Measurements from ENCODE around the gene KIF27. TPM values are rescaled to one million over a fixed set of nuclear protein-coding genes. Genes with fewer than 3 reads are reported as not detected.

The KIF27 gene
- total RNA-seq, 4 donors from 2014 or later = 1.6 to 4.2 (median 3.5) TPM

- Histone ChIP-seq H3K9me3 (no peaks in the 10 kb centered on the region), H3K27ac (no peak overlapping the region), H3K27me3 (no peaks in the 10 kb centered on the region), H3K4me3 (no peak overlapping the region), H3K4me1 (peaks cover 0 to 23% (median 8%) of the 10 kb centered on the region in 3 donors), H3K36me3 (peaks cover 0 to 47% (median 0%) of the 10 kb centered on the region in 3 donors)
- TF ChIP-seq CTCF (IDR thresholded peaks at IDR 0.05) (peak; percentile 45 to 75 (median 63)), POLR2A (IDR thresholded peaks at IDR 0.05) (no peak)
- intact Hi-C loops (cut with DNase I) = loop anchor here (5.0 to 10.0 kb wide), 2 partner anchors 324 to 377 kb away; no protein-coding TSS in a partner anchor
- WGBS, 2 donors = 23 to 29% methylated on average over 1 of the region's 1 CpG
- DNase-seq = no peak
Observed at GRCh38 chr9:83937861-83938455, 16.7 kb upstream of the KIF27 start.

GRCh38 chr9:83936523-83936922 is 15.3 kb upstream of the KIF27 start:
- Histone ChIP-seq H3K9me3 (no peaks in the 10 kb centered on the region), H3K27me3 (no peaks in the 10 kb centered on the region), H3K4me1 (peaks cover 0 to 25% (median 8%) of the 10 kb centered on the region in 3 donors), H3K27ac (no peak overlapping the region), H3K36me3 (peaks cover 0 to 32% (median 0%) of the 10 kb centered on the region in 3 donors), H3K4me3 (no peak overlapping the region)
- DNase-seq = no peak
- 70 to 93% methylated on average over 6 of the region's 6 CpGs for WGBS, 2 donors
- intact Hi-C loops (cut with DNase I) = loop anchor here (5.0 to 10.0 kb wide), 2 partner anchors 326 to 378 kb away; no protein-coding TSS in a partner anchor
- TF ChIP-seq POLR2A (IDR thresholded peaks at IDR 0.05) (no peak), CTCF (IDR thresholded peaks at IDR 0.05) (no peak)

GRCh38 chr9:83935276-83935935 is 14.2 kb upstream of the KIF27 start:
- Histone ChIP-seq H3K9me3 (no peaks in the 10 kb centered on the region), H3K4me1 (peaks cover 0 to 35% (median 8%) of the 10 kb centered on the region in 3 donors), H3K27ac (peak overlapping the region in 2 of 4 donors; percentile 58 to 77), H3K4me3 (no peak overlapping the region), H3K36me3 (peaks cover 0 to 21% (median 0%) of the 10 kb centered on the region in 3 donors), H3K27me3 (no peaks in the 10 kb centered on the region)
- 69 to 72% methylated on average over 3 of the region's 3 CpGs for WGBS, 2 donors
- DNase-seq = no peak
- no peak for TF ChIP-seq POLR2A (IDR thresholded peaks at IDR 0.05)
- no peak for TF ChIP-seq CTCF (IDR thresholded peaks at IDR 0.05)
- intact Hi-C loops (cut with DNase I) = loop anchor here (5.0 to 10.0 kb wide), 2 partner anchors 327 to 379 kb away; no protein-coding TSS in a partner anchor

GRCh38 chr9:83934569-83935275 is 13.5 kb upstream of the KIF27 start:
- TF ChIP-seq POLR2A (IDR thresholded peaks at IDR 0.05) (no peak), CTCF (IDR thresholded peaks at IDR 0.05) (no peak)
- H3K36me3 ChIP-seq = peaks cover 0 to 14% (median 0%) of the 10 kb centered on the region in 3 donors
- H3K27me3 ChIP-seq = no peaks in the 10 kb centered on the region
- intact Hi-C loops (cut with DNase I) = loop anchor here (5.0 to 10.0 kb wide), 2 partner anchors 328 to 380 kb away; no protein-coding TSS in a partner anchor
- no peak overlapping the region for H3K4me3 ChIP-seq
- peak overlapping the region in 2 of 4 donors; percentile 58 to 77 for H3K27ac ChIP-seq
- WGBS, 2 donors = 35 to 43% methylated on average over 4 to 5 of the region's 5 CpGs
- peaks cover 0 to 38% (median 8%) of the 10 kb centered on the region in 3 donors for H3K4me1 ChIP-seq
- no peaks in the 10 kb centered on the region for H3K9me3 ChIP-seq
- no peak for DNase-seq
